ENCODE measurements around the gene PARP6. TPM values are rescaled to one million over a fixed set of nuclear protein-coding genes. Genes with fewer than 3 reads are reported as not detected.

PARP6 gene
- 10 to 100 TPM; 48.3 to 64.9 TPM for total RNA-seq

GRCh38 chr15:72272213-72272996, at the start of gene PARP6:
Gene PARP6 (minus strand): TSS chr15:72272554. CDS start chr15:72267477, 5,077 bp downstream.
- peak; percentile 98 for ATAC-seq
- WGBS, 2 donors: 0 to 1% methylated on average over 10 to 59 of the region's 82 CpGs

GRCh38 chr15:72319985-72320671, 47.8 kb upstream of the PARP6 start, which contains the start of gene CELF6:
Gene CELF6 (minus strand): TSS chr15:72320157. CDS start chr15:72319874, 283 bp downstream.
- no peak for TF ChIP-seq CTCF (IDR thresholded peaks at IDR 0.05)
- no peak for TF ChIP-seq POLR2A (IDR thresholded peaks at IDR 0.05)
- peak; percentile 77 for ATAC-seq
- peak within 1 kb of the TSS in 1 of 4 donors; percentile 29 for H3K27ac ChIP-seq

More at GRCh38 chr15:72272213-72272996, at the start of gene PARP6:
- H3K9me3 ChIP-seq: no peaks in the 10 kb centered on the region
- peak; percentile 99 for DNase-seq
- no peaks in the 10 kb centered on the region for H3K27me3 ChIP-seq
- peaks cover 22% of the 10 kb centered on the region for H3K4me1 ChIP-seq
- H3K36me3 ChIP-seq (replicated peaks in 1 of 2; ENCODE audit: insufficient read depth in 1 of 2, low read depth in 2 of 2): peaks cover 0 to 3% of the 10 kb centered on the region in 2 donors
- intact Hi-C loops (cut with DNase I): no loop called here
- peak within 1 kb of the TSS; percentile 76 to 87 (median 82) for H3K27ac ChIP-seq
- H3K4me3 ChIP-seq: peak within 1 kb of the TSS; percentile 63 to 69
- TF ChIP-seq CTCF (IDR thresholded peaks at IDR 0.05) (peak; percentile 53 to 96 (median 80)), POLR2A (IDR thresholded peaks at IDR 0.05) (peak; percentile 31 to 63 (median 53))

DNA sequence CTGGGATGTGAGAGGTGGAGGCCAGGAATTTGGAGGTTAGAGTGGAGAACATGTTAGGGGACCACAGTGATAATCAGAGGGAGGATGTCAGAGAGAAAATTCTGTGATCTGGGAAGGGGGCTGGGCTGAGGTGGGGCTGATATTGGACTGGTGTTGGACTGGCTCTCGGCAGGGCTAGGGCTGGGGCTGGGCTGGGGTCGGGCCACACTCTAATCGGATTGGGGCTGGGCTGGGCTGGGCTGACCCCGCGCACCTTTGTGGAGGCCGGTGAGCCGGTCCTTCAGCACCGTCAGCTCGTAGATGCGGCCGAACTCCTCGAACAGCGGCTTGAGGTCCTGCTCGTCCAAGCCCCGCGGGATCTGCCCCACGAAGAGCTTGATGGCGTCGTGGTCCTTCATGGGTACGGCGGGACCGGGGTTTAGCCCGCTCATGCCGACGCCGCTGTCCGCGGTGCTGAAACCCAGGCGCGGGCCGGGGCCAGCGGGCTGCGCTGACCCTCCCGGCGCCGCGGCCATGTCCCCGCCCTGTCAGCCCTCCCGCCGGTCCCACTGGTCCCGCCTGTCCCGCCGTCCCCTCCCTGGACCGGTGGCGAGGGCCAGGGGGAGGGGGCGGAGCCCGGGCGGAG, 47.1 kb upstream of the PARP6 start:
- peak; percentile 86 for ATAC-seq
- no peaks in the 10 kb centered on the region for H3K36me3 ChIP-seq (replicated peaks in 1 of 2; ENCODE audit: insufficient read depth in 1 of 2, low read depth in 2 of 2)
- peak; percentile 67 to 76 (median 72) for DNase-seq
- H3K27me3 ChIP-seq: no peaks in the 10 kb centered on the region
- H3K27ac ChIP-seq: no peak overlapping the region
- peaks cover 8% of the 10 kb centered on the region for H3K4me1 ChIP-seq
- intact Hi-C loops (cut with DNase I): no loop called here
- H3K4me3 ChIP-seq: peak overlapping the region in 1 of 2 donors; percentile 16
- no peak for TF ChIP-seq POLR2A (IDR thresholded peaks at IDR 0.05)
- TF ChIP-seq CTCF (IDR thresholded peaks at IDR 0.05): no peak
- H3K9me3 ChIP-seq: no peaks in the 10 kb centered on the region
- 7 to 23% methylated on average over 9 to 38 of the region's 48 CpGs for WGBS, 2 donors

More at GRCh38 chr15:72319985-72320671, 47.8 kb upstream of the PARP6 start, which contains the start of gene CELF6:
- no peaks in the 10 kb centered on the region for H3K9me3 ChIP-seq
- peak; percentile 69 to 85 (median 77) for DNase-seq
- H3K4me3 ChIP-seq: peak within 1 kb of the TSS in 1 of 2 donors; percentile 16
- WGBS, 2 donors: 1 to 4% methylated on average over 9 to 57 of the region's 58 CpGs
- no peaks in the 10 kb centered on the region for H3K36me3 ChIP-seq (replicated peaks in 1 of 2; ENCODE audit: insufficient read depth in 1 of 2, low read depth in 2 of 2)
- peaks cover 8% of the 10 kb centered on the region for H3K4me1 ChIP-seq
- intact Hi-C loops (cut with DNase I): no loop called here
- no peaks in the 10 kb centered on the region for H3K27me3 ChIP-seq

DNA sequence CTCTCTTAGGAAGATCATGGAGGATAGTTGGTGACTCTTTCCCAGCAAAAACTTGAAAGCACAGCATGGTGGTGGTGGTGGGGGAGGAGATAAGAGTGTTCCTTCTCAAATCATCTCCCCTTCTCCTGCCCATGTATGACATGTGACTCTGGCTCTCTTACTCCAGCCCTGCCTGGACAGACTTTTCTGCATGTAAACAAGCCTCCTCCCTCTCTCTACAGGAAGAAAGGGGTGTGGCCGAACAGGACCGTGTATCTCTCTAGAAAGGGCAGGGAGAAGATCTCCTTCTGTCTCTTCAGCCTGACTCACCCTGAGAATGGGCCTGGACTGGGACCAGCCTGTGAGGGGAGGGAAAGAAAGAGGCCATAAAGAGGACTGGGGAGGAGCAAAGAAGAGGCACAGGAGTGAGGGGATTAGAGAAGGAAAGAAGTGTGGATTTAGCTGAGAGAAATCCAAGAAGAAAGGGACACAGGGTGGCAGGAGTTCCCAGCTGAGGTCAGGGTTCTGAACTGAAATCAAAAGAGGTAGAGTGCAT, 46.1 kb upstream of the PARP6 start:
- intact Hi-C loops (cut with DNase I): no loop called here
- ATAC-seq (no peak), DNase-seq (no peak)
- H3K27me3 ChIP-seq: no peaks in the 10 kb centered on the region
- 29 to 39% methylated on average over 2 of the region's 2 CpGs for WGBS, 2 donors
- H3K27ac ChIP-seq: no peak overlapping the region
- H3K9me3 ChIP-seq: no peaks in the 10 kb centered on the region
- no peak overlapping the region for H3K4me3 ChIP-seq
- TF ChIP-seq POLR2A (IDR thresholded peaks at IDR 0.05): no peak
- no peak for TF ChIP-seq CTCF (IDR thresholded peaks at IDR 0.05)
- peaks cover 8% of the 10 kb centered on the region for H3K4me1 ChIP-seq
- H3K36me3 ChIP-seq (replicated peaks in 1 of 2; ENCODE audit: insufficient read depth in 1 of 2, low read depth in 2 of 2): no peaks in the 10 kb centered on the region

Data from body of pancreas (tissue), 4 donors.